Neural progenitor cell (in vitro differentiated cells): Measurements from ENCODE around the gene GARIN5A.

Source experiments
- EZH2 ChIP-seq: fragments of 200-600 bp; sonication (generic); IDR thresholded peaks from 2 replicates; pipeline ENCODE4 v1.6.1; 2017; ENCODE audit warnings: antibody characterized with exemption, mild to moderate bottlenecking, moderate library complexity
- TF ChIP-seq, protein P1 (sequence below): fragments of 200-600 bp; sonication (generic); IDR thresholded peaks from 2 replicates; pipeline ENCODE4 v1.5.1; 2017; ENCODE audit warnings: antibody characterized with exemption, mild to moderate bottlenecking

- no peak for TF ChIP-seq EZH2
- TF ChIP-seq, protein P1, sequence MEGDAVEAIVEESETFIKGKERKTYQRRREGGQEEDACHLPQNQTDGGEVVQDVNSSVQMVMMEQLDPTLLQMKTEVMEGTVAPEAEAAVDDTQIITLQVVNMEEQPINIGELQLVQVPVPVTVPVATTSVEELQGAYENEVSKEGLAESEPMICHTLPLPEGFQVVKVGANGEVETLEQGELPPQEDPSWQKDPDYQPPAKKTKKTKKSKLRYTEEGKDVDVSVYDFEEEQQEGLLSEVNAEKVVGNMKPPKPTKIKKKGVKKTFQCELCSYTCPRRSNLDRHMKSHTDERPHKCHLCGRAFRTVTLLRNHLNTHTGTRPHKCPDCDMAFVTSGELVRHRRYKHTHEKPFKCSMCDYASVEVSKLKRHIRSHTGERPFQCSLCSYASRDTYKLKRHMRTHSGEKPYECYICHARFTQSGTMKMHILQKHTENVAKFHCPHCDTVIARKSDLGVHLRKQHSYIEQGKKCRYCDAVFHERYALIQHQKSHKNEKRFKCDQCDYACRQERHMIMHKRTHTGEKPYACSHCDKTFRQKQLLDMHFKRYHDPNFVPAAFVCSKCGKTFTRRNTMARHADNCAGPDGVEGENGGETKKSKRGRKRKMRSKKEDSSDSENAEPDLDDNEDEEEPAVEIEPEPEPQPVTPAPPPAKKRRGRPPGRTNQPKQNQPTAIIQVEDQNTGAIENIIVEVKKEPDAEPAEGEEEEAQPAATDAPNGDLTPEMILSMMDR: no peak
Measured at GRCh38 chr19:50458396-50459066, 18.1 kb downstream of the GARIN5A start.
